Fibroblast of skin of left biceps (primary cell): ENCODE data around the gene LOXHD1.
A peak's percentile ranks its signal among the peaks of the same experiment; 100 is the strongest.

Experiments
- DNase-seq, 2 experiments: peaks; one replicate each; pipeline ENCODE4 v3.0.0-alpha.2; 2013; ENCODE audit warnings: low read depth in 2 of 2

The LOXHD1 gene

DNA sequence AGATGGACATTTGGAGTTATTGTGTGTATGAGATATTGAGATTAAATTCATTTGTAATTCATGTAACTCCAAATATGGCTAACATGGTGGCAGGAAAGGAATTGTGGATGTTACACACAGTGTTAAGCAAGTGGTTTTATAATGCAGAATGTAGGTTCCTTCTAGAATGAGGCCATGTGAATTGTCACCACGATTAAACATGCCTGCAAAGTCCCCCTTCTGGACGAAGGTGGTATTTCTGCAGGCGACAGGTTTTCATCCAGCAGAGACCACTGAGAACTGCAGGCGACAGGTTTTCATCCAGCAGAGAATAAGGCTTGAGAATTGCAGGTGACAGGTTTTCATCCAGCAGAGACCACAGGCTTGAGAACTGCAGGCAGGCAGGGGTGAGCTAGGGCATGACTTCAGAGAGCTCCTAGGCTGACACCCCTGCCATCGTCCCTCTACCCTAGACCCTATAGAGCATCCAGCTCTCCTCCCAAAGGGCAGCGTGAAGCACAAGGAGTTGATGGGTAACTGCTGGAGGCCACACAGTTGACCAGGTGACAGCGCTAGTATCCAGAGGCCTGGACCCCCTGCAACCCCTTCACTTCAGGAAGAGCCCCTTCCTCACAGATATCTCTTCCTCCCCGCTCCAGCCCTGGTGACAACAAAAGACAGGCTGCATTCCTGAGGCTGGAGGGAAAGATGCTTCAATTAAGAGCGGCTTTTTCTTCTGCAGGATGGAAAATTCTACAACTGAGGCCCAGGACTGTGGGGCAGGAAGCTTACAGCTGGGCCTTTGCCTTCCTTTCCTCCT, 175.8 kb downstream of the LOXHD1 start:
- peak in 1 of 2 experiments; percentile 7 for DNase-seq

DNA sequence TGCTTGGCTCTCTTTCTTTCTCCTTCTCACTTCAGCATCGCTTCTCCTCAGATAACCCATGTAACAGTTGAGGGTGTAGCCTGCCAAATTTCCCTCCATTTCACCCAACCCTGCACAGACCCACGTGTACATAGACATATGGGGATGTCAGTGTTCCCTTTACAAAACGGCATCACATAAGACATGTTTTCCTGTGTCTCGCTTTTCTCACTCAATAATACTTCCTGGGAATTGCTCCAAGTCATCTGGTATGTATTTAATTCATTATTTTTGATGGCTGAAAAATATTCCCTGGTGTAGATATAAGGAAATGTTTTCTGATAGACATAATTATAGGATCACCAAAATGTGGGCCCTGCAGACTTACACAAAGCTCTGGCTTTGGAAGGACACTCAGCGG, 176.8 kb downstream of the LOXHD1 start:
- DNase-seq = peak; percentile 4 to 9

DNA sequence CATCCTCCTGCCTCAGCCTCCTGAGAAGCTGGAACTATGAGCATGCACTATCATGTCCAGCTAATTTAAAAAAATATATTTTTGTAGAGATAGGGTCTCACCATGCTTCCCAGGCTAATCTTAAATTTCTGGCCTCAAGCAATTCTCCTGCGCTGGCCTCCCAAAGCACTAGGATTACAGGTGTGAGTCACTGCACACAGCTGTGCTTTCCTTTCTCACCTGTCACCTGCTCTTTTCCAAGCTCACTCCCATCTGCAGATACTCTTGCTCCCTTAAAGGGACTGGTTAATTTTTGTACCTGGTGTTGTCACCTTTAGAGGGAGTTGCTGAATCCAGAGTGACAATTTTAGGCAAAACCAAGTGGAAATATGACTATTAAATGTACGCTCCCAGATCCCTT, 178.2 kb downstream of the LOXHD1 start:
- no peak for DNase-seq

DNA sequence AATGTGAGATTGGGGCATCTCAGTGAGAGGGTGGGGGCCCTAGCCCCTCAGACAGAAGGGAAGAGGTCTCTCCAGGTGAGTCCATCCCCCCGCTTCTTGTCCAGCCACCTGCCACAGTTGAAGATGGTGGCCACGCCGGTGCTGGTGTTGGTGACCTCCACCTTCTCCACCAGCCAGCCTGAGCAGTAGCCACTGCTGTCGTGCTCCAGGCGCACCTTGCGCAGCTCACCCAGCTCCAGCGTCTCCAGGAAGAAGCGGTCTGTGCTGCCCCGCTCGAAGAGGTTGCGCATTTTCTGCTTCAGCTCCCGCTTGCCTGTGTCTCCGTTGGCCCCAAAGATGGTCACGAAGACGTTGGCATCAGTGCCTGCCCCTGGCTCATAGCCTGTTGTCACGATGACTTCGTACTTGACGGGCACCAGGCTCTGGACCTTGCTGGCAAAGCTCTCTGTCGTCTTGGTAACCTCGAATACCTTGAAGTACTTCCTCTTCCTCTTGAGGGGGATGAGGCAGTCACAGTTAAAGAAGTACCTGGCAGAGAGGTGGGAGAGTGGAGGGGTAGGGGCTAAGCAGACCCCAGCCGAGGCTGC, 179.5 kb downstream of the LOXHD1 start:
- DNase-seq = no peak

DNA sequence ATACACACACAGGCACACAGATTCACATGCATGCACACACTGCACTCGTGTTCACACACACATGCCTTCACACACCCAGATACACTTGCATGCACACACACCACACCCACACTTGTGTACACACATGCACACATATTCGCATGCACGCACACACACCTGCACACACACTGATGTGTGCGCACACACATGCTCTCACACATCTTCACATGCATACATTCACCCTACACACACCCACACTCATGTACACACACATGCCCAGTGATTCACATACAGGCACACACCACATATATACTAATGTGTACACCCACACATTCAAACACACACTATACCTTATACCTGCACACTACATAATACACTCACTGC, 181.6 kb downstream of the LOXHD1 start:
- no peak for DNase-seq

DNA sequence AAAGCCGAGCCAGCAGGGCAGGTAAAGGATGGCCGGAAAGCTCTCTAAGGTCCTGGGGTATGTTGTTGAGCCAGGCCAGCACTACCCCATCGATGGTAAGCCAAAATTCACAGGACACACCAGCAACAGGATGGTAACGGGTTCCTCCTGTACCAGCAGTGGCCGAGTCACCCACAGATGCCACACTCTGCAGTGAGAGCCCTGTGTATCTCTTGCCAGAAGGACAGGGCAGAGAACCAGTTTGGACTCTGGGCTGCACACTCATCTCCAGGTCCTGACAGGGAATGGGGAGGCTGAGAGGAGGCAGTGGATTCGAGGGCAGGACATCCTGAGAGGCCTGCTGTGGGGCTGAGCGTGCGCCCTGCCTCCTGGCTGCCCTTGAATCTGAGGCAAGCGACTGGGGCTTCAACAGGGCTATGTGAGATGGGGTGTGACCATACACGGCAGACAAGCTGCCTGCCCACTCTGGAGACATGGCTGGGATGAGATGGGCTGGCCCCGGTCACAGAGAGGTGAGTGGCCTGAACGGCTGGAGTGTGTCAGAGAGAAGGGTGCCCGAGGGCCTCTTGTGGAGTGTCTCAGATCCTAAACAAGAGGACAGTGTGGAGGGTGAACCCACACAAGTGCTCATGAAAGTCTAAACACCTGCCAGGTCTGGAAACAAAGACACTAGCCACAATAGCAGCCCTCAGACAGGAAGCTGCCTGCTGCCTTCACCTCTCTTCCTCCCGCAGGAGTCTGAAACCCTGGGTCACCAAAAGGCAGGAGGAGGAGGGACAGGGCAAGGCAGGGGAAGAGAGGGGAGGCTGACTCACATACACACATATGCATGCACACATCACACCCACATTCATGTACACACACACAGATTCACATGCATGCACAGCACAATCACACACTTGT, 182.3 kb downstream of the LOXHD1 start:
- DNase-seq = no peak

DNA sequence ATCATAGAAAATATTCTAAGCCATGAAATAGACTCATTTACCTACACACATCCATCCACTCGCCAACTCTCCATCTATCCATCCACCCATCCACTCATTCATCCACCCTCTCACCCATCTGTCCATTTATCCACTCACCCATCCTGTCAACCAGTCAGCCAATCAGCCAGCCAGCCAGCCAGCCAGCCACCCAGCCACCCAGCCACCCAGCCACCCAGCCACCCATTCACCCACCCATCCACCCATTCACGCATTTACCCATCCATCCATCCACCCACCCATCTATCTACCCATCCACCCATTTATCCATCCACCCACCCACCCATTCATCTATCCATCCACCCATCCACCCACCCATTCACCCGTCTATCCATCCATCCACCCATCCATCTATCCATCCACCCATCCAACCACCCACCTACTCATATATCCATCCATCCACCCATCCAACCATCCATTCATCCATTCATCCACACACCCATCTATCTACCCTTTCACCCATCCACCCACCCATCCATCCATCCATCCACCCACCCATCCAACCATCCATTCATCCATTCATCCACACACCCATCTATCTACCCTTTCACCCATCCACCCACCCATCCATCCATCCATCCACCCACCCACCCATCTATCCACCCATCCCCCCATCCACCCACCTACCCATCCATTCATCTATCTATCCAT, 185.1 kb downstream of the LOXHD1 start:
- no peak for DNase-seq

DNA sequence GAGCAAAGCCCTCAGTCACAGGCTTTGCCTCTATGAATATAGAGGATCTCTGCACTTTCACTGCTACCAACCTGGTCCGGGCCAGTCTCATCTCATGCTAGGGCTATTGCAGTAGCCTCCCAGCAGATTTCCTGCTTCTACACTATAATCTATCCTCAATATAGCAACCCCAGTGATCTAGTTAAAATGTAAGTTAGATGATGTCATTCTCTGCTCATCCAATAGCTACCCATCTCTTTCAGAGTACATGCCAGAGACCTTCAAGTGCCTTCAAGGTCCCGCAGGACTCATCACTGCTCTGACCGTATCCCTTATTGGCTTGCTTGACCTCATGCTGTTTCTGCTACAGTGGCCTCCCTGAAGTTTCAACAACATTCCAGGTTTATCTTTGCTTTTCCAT, 186.3 kb downstream of the LOXHD1 start:
- no peak for DNase-seq

DNA sequence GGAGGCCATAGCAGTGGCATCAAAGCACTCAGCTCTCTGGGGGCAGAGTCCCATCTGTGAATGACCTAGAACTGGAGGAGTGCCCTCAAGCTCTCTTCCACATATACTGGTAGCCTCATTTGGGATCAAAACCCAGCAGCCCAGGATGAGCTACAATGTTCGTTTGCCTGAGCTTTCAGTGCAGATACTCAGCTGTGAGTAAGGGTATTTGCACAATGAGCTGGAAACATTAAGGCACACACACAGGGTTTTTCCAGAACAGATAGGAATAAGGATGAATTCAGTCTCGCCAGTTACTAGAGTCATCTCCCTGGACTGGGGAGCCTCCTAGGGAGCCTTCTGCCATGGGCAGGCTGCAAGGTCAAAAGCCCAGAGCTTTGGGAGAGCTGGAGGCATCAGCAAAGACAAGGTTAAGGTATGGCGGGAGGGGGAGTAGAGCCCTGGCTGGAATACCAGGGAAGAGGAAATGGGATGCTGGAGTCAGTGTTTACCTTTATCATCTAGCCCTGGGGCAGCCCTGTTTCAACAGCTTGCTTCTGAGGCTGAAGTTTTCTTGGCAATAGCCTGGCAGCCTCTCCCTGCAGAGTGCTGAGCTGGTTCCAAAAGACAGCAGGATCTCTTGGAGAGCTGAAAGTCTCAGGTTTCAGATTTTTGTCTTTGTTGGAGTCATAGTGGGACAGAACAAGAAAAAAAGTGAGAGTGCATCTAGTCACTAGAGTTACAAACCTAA, 187.7 kb downstream of the LOXHD1 start:
- no peak for DNase-seq

DNA sequence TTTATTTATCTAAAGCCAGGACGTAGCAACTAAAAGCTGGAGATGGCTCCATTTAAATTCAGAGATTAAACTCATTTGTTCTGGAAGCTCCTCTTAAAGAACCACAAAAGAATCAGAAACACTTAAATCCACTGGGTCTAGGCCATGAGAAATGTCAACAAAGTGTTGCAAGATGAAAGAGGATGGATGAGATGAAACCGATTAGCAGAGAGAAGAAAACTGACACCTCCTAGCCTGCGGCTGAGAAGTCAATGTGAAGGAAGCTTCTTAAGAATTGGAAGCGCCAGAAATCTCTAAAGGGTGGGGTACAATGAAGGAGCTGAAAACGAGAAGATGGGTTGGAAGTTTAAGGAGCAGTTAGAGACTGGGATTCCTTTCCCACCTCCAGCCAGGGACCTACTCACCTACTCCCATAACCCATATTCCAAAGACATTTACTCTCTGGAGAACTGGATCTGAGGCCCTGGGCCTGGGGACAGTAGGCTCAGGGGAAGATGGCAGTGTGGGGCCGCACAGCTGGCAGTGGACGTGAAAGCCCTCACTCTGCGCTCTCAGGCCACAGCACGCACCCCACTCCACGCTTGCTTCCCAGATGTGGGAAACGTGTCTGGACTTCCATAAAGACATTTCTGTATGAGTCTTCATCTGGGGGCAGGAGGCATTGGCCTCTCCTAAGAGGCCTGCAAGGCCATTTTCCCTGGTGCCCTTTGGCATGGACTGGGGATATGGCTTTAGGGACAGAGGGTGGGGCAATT, 188.4 kb downstream of the LOXHD1 start:
- no peak for DNase-seq

DNA sequence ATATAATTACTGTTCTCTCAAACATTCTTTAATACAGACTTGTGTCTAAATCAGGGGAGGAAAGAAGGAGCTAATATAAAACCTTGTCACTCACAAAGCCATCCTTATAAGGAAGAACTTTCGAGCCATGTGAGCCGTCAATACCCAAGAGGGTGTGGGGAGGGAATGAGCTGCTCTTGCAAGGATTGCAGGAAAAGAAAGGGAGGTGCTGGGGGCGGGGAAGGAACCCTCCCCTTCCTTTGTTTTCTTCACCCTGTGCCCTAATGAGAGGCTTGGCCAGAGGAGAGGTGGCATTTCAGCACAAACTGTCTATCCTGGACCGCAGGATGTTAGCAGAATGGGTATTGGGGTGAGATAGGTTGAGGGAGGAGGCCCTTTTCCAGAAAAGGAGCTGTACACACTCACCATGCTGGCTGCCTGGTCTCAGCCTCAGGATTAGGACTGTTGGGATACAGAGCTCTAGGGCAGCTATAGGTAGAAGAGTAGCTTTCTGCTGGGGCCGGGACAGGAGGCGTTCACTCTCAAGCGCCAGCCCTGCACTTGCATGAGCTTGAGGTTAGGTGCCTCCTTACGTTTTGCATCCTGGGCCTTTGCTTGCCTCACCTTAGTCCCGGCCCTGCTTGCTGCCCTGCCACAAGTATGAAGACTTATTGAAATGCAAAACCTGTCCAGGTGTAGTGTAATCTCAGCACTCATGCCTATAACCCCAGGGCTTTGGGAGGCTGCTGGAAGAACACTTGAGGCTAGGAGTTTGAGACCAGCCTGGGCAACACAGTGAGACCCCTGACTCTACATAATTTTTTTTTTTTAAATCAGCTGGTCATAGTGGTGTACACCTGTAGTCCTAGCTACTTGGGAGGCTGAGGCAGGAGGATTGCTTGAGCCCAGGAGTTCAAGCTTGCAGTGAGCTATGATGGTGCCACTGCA, 190.5 kb downstream of the LOXHD1 start:
- DNase-seq = no peak

DNA sequence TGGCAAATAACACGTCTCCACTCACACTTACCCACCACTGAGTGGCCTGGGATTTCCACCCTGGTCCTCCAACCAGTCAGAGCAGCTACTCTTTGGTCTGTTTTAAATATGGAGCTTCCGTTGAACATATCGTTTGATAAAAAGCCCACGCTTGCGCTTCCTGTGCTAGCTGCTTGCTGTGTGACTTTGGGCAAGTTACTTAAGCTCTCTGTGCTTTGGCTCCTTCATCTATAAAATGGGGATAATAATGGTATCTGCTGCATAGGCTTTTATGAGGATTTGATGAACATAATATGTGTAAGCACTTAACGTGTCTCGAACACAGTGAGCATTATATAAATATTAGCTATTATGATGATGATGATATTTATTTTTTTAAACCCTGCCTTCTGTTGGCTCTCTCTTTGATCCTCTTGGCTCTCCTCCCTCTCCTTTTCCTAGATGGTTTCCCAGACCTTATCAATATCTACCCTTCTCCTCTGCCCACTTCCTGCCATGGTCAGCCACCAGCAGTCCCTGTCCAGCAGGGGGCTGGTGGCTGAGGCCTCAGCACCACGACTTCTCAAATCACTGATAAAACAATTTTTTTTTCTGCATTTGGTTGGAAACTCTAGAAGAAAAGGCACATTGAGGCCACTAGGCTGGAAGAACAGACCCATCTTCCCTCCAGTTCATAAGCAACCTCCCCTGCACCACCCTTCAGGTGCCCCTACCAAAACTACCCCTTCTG, 191.9 kb downstream of the LOXHD1 start:
- no peak for DNase-seq

DNA sequence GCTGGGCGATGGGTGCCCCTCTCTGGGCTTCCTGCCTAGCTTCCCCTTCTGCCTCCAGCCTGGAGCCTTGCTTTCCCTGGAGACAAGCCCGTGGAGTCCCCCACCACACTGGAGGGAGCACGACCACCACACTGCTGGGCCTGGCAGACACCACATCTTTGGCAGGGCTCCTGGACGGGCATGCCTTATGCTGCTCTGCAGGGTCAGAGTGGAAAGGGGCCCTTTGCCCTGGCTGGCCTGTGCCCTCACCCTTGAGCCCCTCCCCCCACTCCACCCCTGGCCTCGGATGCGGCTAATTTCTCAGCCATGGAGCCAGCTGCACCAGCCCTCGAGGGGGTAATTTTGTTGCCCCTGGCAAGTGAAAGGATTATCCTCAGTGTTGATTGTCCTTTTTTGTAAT, 194.5 kb downstream of the LOXHD1 start:
- no peak for DNase-seq

DNA sequence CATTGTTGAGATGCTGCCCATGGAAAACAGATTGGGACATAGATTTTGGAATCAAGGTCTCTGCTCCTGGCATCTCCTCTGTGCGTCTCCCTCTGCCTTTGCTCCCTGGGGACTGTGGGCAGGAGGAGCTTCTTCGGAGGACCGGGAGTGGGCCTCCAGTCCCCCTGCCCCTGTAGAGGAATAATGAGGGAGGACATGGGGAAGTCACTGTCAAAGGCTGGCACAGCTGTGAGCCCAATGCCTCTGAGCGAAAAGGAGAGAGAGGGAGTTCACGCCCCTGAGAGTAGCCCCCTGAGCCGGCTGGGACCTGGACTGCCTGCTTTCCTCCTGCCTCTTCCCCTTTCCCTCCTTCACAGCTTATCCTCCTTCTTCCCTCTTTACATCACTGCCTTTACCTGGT, 195.0 kb downstream of the LOXHD1 start:
- no peak for DNase-seq

DNA sequence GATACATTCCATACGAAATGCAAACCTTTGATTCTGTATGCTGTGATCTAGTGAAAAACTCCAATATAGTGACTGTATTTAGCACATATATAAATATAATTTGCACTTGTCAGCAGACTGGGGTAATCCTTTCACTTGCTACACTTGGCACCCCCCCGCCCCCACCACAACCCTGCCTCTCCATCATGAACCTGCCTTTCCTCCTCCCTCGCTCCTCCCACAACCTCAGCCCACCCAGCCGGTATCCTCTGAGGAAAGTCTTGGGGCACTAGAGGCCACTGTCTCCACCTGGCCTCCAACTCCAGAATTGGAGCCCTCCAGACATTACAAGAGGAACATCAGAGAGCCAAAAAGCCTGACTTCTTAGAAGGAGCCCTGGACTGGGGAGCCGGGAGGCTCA, 196.3 kb downstream of the LOXHD1 start:
- DNase-seq = no peak

DNA sequence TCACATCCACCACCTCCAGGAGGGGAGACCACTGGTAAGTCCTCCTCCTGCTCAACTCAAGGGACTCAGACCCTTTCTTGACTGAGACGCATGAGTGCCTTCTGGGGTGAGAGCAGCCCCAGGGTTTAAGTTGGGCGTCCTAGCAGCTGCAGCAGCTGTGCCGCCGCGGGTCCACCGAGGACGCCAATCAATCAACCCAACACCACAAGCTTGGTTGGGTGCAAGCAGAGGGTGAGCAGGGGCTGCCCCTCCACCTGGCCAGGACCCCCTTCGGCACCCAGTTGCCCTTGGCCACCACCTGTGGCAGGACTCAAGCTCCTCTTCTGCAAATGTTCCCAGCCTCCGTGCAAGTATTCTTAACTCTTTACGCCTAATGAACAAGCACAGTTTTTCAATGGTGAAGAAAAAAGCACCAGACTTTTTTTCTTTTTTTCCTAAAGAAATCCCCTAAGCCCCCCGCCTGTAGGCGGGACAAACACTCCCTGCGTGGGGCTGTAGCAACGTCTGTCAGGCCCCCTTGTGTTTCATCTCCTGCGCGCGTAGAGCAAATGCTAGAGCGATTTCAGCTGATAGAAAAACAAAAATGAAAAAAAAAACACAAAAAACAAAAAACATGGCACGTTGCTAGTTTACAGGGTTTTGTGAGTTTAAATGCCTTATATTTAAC, 197.1 kb downstream of the LOXHD1 start:
- no peak for DNase-seq

DNA sequence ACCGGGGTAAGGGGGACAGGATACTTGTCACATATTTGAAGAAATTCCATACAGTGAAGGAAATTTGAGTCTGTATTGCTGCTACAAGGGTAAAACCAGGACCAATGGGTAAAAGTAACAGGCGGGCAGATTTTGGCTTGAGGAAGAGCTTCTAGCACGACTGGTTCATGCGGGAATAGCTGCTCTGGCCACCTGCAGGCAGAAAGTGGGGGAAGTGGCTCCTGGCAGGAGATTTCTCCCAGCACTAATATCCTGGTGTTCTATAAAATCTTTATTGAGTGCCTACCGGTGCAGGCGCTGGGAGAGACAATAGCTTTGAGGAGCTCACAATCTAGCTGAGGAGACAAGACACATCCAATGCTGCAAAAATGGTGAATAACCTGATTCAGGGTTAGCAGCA, 198.5 kb downstream of the LOXHD1 start:
- DNase-seq = no peak

DNA sequence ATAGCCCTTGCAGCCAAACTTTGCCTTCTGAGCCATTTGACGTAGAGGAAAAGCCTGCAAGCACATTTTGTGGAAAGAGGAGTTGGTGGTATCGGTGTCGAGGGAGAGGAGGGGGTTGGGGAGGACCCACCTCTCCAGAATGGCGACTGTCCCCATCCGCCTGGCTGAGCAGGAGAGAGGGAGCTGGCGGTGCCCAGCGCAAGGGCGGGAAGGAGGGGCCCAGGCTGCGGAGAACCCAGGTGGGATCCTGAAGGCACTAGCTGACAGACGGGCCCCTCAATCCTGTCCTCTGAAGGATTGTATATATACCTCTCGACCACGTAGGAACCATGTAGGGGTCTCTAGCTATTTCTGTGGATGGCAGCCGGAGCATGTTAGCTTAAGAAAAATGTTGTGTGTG, 200.3 kb downstream of the LOXHD1 start:
- DNase-seq = no peak
